Tibial nerve (tissue), 4 donors: Measurements from ENCODE around the gene TANK.

Experiments used
- CTCF ChIP-seq, 5 experiments: fragments of 200-600 bp in 3 of 5; fragments of 450-650 bp in 2 of 5; sonication (generic) in 3 of 5; IDR thresholded peaks; one replicate each; pipeline ENCODE4 v1.5.1; 2016 to 2019; ENCODE audit warnings: antibody characterized with exemption in 5 of 5, mild to moderate bottlenecking in 3 of 5, moderate library complexity in 2 of 5
- EP300 ChIP-seq, 2 donors: sonication (generic); formaldehyde crosslinking; IDR thresholded peaks; one replicate each; pipeline ENCODE4 v1.6.1; 2017; ENCODE audit warnings: antibody characterized with exemption in 2 of 2, mild to moderate bottlenecking in 1 of 2
- POLR2A ChIP-seq, 2 donors: fragments of 450-650 bp; IDR thresholded peaks; one replicate each; pipeline ENCODE4 v1.6.1; 2017; ENCODE audit warnings: antibody characterized with exemption in 2 of 2, mild to moderate bottlenecking in 2 of 2, moderate library complexity in 2 of 2

GRCh38 chr2:161241894-161242293 lies 81.7 kb downstream of the TANK start:
- TF ChIP-seq CTCF (IDR thresholded peaks at IDR 0.05) (no peak), POLR2A (IDR thresholded peaks at IDR 0.05) (no peak), EP300 (IDR thresholded peaks at IDR 0.05) (no peak)
